ENCODE measurements around the gene SAMD1.
"Not testable (repeated sequence)": the region's sequence is repeated elsewhere in the genome, so short reads cannot be mapped to it uniquely, and the experiment has no call there.

GRCh38 chr19:14047866-14048265 lies 42.7 kb downstream of the SAMD1 start:
- TF ChIP-seq ZNF302 (CRISPR knock-in tag; IDR thresholded peaks at IDR 0.05); RAD21 (conservative IDR thresholded peaks at IDR 0.05 in 1 of 2, IDR thresholded peaks at IDR 0.05 in 1 of 2): not testable (repeated sequence)
